HL-60 (cell line): ENCODE data around the gene HLA-DPA1.

Source experiments
- CTCF ChIP-seq: IDR thresholded peaks from one replicate; pipeline ENCODE4 v1.5.1; 2011; ENCODE audit warnings: low read length, control low read depth, inconsistent platforms; ENCODE audit not compliant: insufficient read depth
- GABPA ChIP-seq: IDR thresholded peaks from 2 replicates; pipeline ENCODE4 v1.6.1; 2012; ENCODE audit warnings: low read depth
- POLR2AphosphoS5 ChIP-seq: IDR thresholded peaks from 2 replicates; pipeline ENCODE4 v1.6.1; 2012; ENCODE audit warnings: low read depth
- SPI1 ChIP-seq: IDR thresholded peaks from 2 replicates; pipeline ENCODE4 v1.6.1; 2012; ENCODE audit warnings: low read depth, mild to moderate bottlenecking, borderline replicate concordance
- TF ChIP-seq, protein P1 (sequence below): IDR thresholded peaks from 2 replicates; pipeline ENCODE4 v1.6.1; 2012; ENCODE audit warnings: low read depth; ENCODE audit not compliant: insufficient replicate concordance

DNA sequence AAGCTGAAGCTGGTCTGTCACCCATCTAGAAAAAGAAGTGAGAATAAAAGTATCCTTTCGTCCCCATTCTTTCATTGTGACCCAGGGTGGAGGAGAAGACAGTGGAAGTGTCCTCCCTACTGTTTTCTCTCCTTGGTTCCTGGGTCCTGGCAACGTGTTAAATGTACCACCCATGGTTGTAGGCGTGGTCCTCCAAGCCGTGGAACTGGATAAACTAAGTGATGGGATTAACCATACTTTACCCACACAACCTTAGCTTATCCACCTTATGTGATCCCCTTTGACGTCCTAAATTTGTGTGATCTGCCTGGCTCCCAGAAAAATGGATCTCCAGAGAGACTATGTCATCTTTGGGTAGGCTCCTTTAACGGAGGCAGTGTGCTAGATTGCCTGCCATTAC, 49.7 kb upstream of the HLA-DPA1 start:
- TF ChIP-seq CTCF = no peak
- no peak for TF ChIP-seq SPI1
- no peak for TF ChIP-seq POLR2AphosphoS5
- TF ChIP-seq GABPA = no peak
- TF ChIP-seq, protein P1, sequence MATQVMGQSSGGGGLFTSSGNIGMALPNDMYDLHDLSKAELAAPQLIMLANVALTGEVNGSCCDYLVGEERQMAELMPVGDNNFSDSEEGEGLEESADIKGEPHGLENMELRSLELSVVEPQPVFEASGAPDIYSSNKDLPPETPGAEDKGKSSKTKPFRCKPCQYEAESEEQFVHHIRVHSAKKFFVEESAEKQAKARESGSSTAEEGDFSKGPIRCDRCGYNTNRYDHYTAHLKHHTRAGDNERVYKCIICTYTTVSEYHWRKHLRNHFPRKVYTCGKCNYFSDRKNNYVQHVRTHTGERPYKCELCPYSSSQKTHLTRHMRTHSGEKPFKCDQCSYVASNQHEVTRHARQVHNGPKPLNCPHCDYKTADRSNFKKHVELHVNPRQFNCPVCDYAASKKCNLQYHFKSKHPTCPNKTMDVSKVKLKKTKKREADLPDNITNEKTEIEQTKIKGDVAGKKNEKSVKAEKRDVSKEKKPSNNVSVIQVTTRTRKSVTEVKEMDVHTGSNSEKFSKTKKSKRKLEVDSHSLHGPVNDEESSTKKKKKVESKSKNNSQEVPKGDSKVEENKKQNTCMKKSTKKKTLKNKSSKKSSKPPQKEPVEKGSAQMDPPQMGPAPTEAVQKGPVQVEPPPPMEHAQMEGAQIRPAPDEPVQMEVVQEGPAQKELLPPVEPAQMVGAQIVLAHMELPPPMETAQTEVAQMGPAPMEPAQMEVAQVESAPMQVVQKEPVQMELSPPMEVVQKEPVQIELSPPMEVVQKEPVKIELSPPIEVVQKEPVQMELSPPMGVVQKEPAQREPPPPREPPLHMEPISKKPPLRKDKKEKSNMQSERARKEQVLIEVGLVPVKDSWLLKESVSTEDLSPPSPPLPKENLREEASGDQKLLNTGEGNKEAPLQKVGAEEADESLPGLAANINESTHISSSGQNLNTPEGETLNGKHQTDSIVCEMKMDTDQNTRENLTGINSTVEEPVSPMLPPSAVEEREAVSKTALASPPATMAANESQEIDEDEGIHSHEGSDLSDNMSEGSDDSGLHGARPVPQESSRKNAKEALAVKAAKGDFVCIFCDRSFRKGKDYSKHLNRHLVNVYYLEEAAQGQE = no peak
